Glomerular endothelial cell (primary cell): ENCODE data around the gene RASGRF2. TPM values are rescaled to one million over a fixed set of nuclear protein-coding genes. Genes with fewer than 3 reads are reported as not detected.
"Not testable (repeated sequence)": the region's sequence is repeated elsewhere in the genome, so short reads cannot be mapped to it uniquely, and the experiment has no call there.

Experiments
- DNase-seq: peaks from one replicate; pipeline ENCODE4 v3.0.0-alpha.2; 2011; ENCODE audit warnings: low read depth, low spot score; ENCODE audit errors: extremely low read depth
- total RNA-seq: library from RNA; depleted of rRNA; stranded (reverse); fragments of >200 nt; gene quantifications from 2 replicates; pipeline ENCODE4 v1.2.3, GENCODE V29; 2015

The RASGRF2 gene
- total RNA-seq, 1 donor from 2014 or later: 15.8 TPM

- no peak for DNase-seq
These were observed 60.5 kb downstream of the RASGRF2 start for GRCh38 chr5:81020478-81021167.

- DNase-seq: no peak
These were observed 61.3 kb downstream of the RASGRF2 start for GRCh38 chr5:81021486-81021885.

- DNase-seq: no peak
These were observed 62.0 kb downstream of the RASGRF2 start for GRCh38 chr5:81021951-81022687.

GRCh38 chr5:81022688-81023084 lies 62.5 kb downstream of the RASGRF2 start:
- DNase-seq: no peak

GRCh38 chr5:81023261-81023970 lies 63.3 kb downstream of the RASGRF2 start:
- DNase-seq: no peak

- no peak for DNase-seq
These were observed 67.4 kb downstream of the RASGRF2 start for GRCh38 chr5:81027481-81028058.

GRCh38 chr5:81028888-81029287 lies 68.7 kb downstream of the RASGRF2 start:
- DNase-seq: not testable (repeated sequence)

- DNase-seq: not testable (repeated sequence)
These were observed 69.6 kb downstream of the RASGRF2 start for GRCh38 chr5:81029736-81030135.

GRCh38 chr5:81030236-81031034 lies 70.3 kb downstream of the RASGRF2 start:
- not testable (repeated sequence) for DNase-seq

GRCh38 chr5:81035522-81035921 lies 75.4 kb downstream of the RASGRF2 start:
- DNase-seq: no peak

- DNase-seq: no peak
These were observed 78.3 kb downstream of the RASGRF2 start for GRCh38 chr5:81038495-81038894.

- no peak for DNase-seq
These were observed 84.7 kb downstream of the RASGRF2 start for GRCh38 chr5:81044868-81045267.

- no peak for DNase-seq
These were observed 85.2 kb downstream of the RASGRF2 start for GRCh38 chr5:81045389-81045807.

GRCh38 chr5:81046041-81046440 lies 85.9 kb downstream of the RASGRF2 start:
- DNase-seq: no peak

GRCh38 chr5:81052325-81052724 lies 92.2 kb downstream of the RASGRF2 start:
- no peak for DNase-seq

GRCh38 chr5:81053282-81053681 lies 93.1 kb downstream of the RASGRF2 start:
- not testable (repeated sequence) for DNase-seq

GRCh38 chr5:81058121-81058520 lies 98.0 kb downstream of the RASGRF2 start:
- DNase-seq: no peak

- DNase-seq: no peak
These were observed 105.3 kb downstream of the RASGRF2 start for GRCh38 chr5:81065492-81065891.

GRCh38 chr5:81066102-81066501 lies 105.9 kb downstream of the RASGRF2 start:
- no peak for DNase-seq

- DNase-seq: no peak
These were observed 107.2 kb downstream of the RASGRF2 start for GRCh38 chr5:81067406-81067805.
